Panc1 (cell line): ENCODE results near the gene NPHP4. TPM values are rescaled to one million over a fixed set of nuclear protein-coding genes. Genes with fewer than 3 reads are reported as not detected.
A peak's percentile ranks its signal among the peaks of the same experiment; 100 is the strongest.

ENCODE experiments used
- ATAC-seq: fragments of 200-7000 bp; cut with Tn5 transposase; 2 replicates; pipeline ENCODE4 v1.9.1; 2020; ENCODE audit warnings: mild to moderate bottlenecking, moderate library complexity
- BruUV-seq: library from RNA; stranded (reverse); fragments of 400-500 nt; replicated peaks from 2 replicates; lab custom pipeline; 2021; lab: Mats Ljungman, UMichigan
- CTCF ChIA-PET: fragments of 300-600 bp; sonication (Branson Sonifier 250); formaldehyde crosslinking; loops from one replicate; lab custom pipeline; 2022; ENCODE audit warnings: antibody characterized with exemption; lab: Charles Lee
- POLR2A ChIA-PET: fragments of 300-600 bp; sonication (Branson Sonifier 250); formaldehyde crosslinking; loops from one replicate; lab custom pipeline; 2022; ENCODE audit warnings: antibody characterized with exemption; lab: Charles Lee
- DNase-seq: peaks from one replicate; pipeline ENCODE4 v3.0.0-alpha.2; 2010; ENCODE audit warnings: low read depth, low spot score
- H3K27ac ChIP-seq: 2 replicates; pipeline ENCODE4 v1.5.1; 2011; ENCODE audit warnings: mild to moderate bottlenecking, low read length, inconsistent platforms
- H3K27me3 ChIP-seq: fragments of 200-500 bp; sonication (Bioruptor generic); 2 replicates; pipeline ENCODE4 v1.6.0; 2014; ENCODE audit warnings: low read length, inconsistent platforms; ENCODE audit not compliant: control insufficient read depth, insufficient read depth
- H3K36me3 ChIP-seq: fragments of 200-500 bp; sonication (Bioruptor generic); 2 replicates; pipeline ENCODE4 v1.5.1; 2014; ENCODE audit warnings: inconsistent platforms, mild to moderate bottlenecking, low read length, moderate library complexity; ENCODE audit not compliant: control insufficient read depth, insufficient read depth
- H3K4me1 ChIP-seq: 2 replicates; pipeline ENCODE4 v1.5.1; 2011; ENCODE audit warnings: inconsistent platforms, mild to moderate bottlenecking, low read length, moderate library complexity; ENCODE audit not compliant: control insufficient read depth, insufficient read depth
- H3K4me3 ChIP-seq, 2 experiments: 2 replicates each; pipeline ENCODE4 v1.5.1; 2011 to 2012; ENCODE audit warnings: low read depth in 2 of 2, low read length in 2 of 2, mild to moderate bottlenecking in 2 of 2, inconsistent platforms in 1 of 2, moderate library complexity in 1 of 2
- H3K9me3 ChIP-seq: fragments of 200-500 bp; sonication (Bioruptor generic); 2 replicates; pipeline ENCODE4 v1.5.1; 2014; ENCODE audit warnings: low read depth, mild to moderate bottlenecking, inconsistent platforms, low read length, moderate library complexity; ENCODE audit not compliant: control insufficient read depth, insufficient read depth
- POLR2AphosphoS5 ChIP-seq: IDR thresholded peaks from 2 replicates; pipeline ENCODE4 v1.6.1; 2012; ENCODE audit warnings: mild to moderate bottlenecking, low read depth, low read length, moderate library complexity
- SIN3A ChIP-seq: IDR thresholded peaks from 2 replicates; pipeline ENCODE4 v1.6.1; 2012; ENCODE audit warnings: low read depth, mild to moderate bottlenecking, low read length, moderate library complexity, borderline replicate concordance; ENCODE audit not compliant: insufficient read depth
- TCF7L2 ChIP-seq: IDR thresholded peaks from 2 replicates; pipeline ENCODE4 v1.6.1; 2011; ENCODE audit warnings: mild to moderate bottlenecking, low read depth, low read length, inconsistent platforms
- in situ Hi-C: cut with HindIII; loops from 2 replicates; pipeline ENCODE4 v1.10.0; 2016; ENCODE audit warnings: low sequenced_read_pairs, low pct_unique_long_range_greater_than_20kb
- intact Hi-C: fragments of 100-400 bp; cut with micrococcal nuclease; formaldehyde crosslinking; loops from one replicate; pipeline ENCODE4 v1.10.0; 2022; ENCODE audit not compliant: unreplicated experiment
- total RNA-seq: library from RNA; stranded (reverse); gene quantifications from one replicate; pipeline ENCODE4 v1.2.1, GENCODE V29; 2021; ENCODE audit not compliant: unreplicated experiment
- TF ChIP-seq, protein P1 (sequence below): fragments of 450-650 bp; IDR thresholded peaks from 2 replicates; pipeline ENCODE4 v1.5.1; 2017; ENCODE audit warnings: mild to moderate bottlenecking
- TF ChIP-seq, protein P2 (sequence below), 2 experiments: IDR thresholded peaks; 2 replicates each; pipeline ENCODE4 v1.6.1; 2011 to 2012; ENCODE audit warnings: low read depth in 2 of 2, control low read depth in 1 of 2, low read length in 1 of 2, mild to moderate bottlenecking in 1 of 2, moderate library complexity in 1 of 2; ENCODE audit not compliant: insufficient read depth in 1 of 2

The NPHP4 gene
- total RNA-seq, 1 experiment from 2014 or later, result 20.1 TPM

DNA sequence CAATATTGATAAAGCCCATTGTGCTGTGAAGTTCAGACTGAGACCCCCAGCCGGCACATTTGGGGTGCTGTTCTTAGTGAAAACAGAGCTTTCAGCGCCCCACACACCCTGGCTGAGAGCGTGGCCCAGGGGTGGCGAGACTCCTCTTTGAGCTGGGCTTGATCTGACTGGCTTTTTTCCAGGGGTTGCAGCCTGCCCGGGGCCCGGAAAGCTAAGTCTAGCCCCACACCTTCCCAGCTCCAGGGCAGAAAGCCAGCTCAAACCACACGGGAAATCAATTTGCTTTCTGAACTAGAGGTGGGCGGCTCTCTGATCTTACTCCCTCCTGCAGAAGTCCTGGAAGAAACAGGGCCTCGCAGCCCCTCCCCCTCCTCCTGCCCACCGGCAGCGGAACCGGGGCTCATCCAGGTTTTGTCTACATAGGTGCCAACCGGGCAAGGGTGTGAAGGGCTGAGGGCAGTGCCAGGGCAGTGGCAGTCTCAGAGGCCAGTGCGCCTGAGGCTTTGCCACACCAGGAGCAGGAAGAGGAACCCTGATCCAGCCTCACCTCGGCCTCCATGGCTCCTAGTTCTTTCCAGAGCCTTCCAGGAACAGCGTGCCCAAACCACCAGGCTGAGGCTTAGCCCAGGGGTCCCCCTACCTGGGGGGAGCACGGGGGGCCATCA, 155.3 kb downstream of the NPHP4 start:
- TF ChIP-seq TCF7L2 (no peak), SIN3A (no peak), POLR2AphosphoS5 (no peak)
- TF ChIP-seq, protein P1, sequence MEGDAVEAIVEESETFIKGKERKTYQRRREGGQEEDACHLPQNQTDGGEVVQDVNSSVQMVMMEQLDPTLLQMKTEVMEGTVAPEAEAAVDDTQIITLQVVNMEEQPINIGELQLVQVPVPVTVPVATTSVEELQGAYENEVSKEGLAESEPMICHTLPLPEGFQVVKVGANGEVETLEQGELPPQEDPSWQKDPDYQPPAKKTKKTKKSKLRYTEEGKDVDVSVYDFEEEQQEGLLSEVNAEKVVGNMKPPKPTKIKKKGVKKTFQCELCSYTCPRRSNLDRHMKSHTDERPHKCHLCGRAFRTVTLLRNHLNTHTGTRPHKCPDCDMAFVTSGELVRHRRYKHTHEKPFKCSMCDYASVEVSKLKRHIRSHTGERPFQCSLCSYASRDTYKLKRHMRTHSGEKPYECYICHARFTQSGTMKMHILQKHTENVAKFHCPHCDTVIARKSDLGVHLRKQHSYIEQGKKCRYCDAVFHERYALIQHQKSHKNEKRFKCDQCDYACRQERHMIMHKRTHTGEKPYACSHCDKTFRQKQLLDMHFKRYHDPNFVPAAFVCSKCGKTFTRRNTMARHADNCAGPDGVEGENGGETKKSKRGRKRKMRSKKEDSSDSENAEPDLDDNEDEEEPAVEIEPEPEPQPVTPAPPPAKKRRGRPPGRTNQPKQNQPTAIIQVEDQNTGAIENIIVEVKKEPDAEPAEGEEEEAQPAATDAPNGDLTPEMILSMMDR, result no peak
- TF ChIP-seq, protein P2, sequence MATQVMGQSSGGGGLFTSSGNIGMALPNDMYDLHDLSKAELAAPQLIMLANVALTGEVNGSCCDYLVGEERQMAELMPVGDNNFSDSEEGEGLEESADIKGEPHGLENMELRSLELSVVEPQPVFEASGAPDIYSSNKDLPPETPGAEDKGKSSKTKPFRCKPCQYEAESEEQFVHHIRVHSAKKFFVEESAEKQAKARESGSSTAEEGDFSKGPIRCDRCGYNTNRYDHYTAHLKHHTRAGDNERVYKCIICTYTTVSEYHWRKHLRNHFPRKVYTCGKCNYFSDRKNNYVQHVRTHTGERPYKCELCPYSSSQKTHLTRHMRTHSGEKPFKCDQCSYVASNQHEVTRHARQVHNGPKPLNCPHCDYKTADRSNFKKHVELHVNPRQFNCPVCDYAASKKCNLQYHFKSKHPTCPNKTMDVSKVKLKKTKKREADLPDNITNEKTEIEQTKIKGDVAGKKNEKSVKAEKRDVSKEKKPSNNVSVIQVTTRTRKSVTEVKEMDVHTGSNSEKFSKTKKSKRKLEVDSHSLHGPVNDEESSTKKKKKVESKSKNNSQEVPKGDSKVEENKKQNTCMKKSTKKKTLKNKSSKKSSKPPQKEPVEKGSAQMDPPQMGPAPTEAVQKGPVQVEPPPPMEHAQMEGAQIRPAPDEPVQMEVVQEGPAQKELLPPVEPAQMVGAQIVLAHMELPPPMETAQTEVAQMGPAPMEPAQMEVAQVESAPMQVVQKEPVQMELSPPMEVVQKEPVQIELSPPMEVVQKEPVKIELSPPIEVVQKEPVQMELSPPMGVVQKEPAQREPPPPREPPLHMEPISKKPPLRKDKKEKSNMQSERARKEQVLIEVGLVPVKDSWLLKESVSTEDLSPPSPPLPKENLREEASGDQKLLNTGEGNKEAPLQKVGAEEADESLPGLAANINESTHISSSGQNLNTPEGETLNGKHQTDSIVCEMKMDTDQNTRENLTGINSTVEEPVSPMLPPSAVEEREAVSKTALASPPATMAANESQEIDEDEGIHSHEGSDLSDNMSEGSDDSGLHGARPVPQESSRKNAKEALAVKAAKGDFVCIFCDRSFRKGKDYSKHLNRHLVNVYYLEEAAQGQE (IDR thresholded peaks at IDR 0.05; ENCODE audit: insufficient read depth in 1 of 2, low read depth in 2 of 2, low read length in 1 of 2), result no peak
- H3K27ac ChIP-seq, result no peak overlapping the region
- ATAC-seq (no peak), DNase-seq (no peak)
- no TSS peak for BruUV-seq
- no peaks in the 10 kb centered on the region for H3K36me3 ChIP-seq
- no peaks in the 10 kb centered on the region for H3K4me1 ChIP-seq
- POLR2A ChIA-PET, result no interaction called here
- H3K9me3 ChIP-seq, result no peaks in the 10 kb centered on the region
- H3K27me3 ChIP-seq, result no peaks in the 10 kb centered on the region; the same call in 1 of the 2 replicates
- intact Hi-C loops (no loop called here), in situ Hi-C loops (no loop called here)
- no peak overlapping the region for H3K4me3 ChIP-seq
- CTCF ChIA-PET, result no interaction called here

DNA sequence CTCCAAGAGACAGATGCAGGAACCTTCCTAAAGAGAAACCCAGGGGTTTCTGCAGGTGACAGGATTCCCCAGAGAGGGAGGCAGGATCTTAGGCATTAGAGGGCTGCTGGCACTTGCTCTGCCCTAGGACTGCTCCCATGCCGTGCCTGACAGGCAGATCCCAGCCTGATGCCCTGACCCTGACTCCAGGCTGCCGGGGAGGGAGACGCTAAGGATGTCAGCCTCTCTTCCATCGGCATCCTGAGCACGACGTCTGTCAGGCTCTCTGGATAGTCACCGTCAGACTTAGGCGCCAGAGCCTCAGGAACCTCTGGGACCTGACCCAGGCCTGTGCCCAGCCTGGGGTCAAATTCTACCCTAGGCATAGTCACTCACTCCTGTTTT, 157.1 kb downstream of the NPHP4 start:
- Histone ChIP-seq H3K27ac (no peak overlapping the region), H3K27me3 (no peaks in the 10 kb centered on the region; the same call in 1 of the 2 replicates), H3K4me3 (no peak overlapping the region), H3K4me1 (no peaks in the 10 kb centered on the region), H3K9me3 (no peaks in the 10 kb centered on the region), H3K36me3 (no peaks in the 10 kb centered on the region)
- in situ Hi-C loops (no loop called here), intact Hi-C loops (no loop called here)
- POLR2A ChIA-PET, result no interaction called here
- TF ChIP-seq, protein P2 (IDR thresholded peaks at IDR 0.05; ENCODE audit: insufficient read depth in 1 of 2, low read depth in 2 of 2, low read length in 1 of 2), result no peak
- TF ChIP-seq, protein P1, result no peak
- no peak for TF ChIP-seq SIN3A
- TF ChIP-seq TCF7L2, result no peak
- no peak for TF ChIP-seq POLR2AphosphoS5
- BruUV-seq, result no TSS peak
- ATAC-seq (peak; percentile 64), DNase-seq (no peak)
- CTCF ChIA-PET, result no interaction called here
